B cell (primary cell): Measurements from ENCODE around the gene MARVELD1.

Source experiments
- CTCF ChIP-seq: fragments of 200-600 bp; IDR thresholded peaks from one replicate; pipeline ENCODE4 v1.8.0; 2022; ENCODE audit warnings: antibody characterized with exemption, mild to moderate bottlenecking
- EZH2 ChIP-seq: IDR thresholded peaks from 2 replicates; pipeline ENCODE4 v1.6.1; 2012; ENCODE audit warnings: borderline replicate concordance, low read depth, mild to moderate bottlenecking, moderate library complexity, low read length; ENCODE audit not compliant: insufficient read depth, poor library complexity, severe bottlenecking

DNA sequence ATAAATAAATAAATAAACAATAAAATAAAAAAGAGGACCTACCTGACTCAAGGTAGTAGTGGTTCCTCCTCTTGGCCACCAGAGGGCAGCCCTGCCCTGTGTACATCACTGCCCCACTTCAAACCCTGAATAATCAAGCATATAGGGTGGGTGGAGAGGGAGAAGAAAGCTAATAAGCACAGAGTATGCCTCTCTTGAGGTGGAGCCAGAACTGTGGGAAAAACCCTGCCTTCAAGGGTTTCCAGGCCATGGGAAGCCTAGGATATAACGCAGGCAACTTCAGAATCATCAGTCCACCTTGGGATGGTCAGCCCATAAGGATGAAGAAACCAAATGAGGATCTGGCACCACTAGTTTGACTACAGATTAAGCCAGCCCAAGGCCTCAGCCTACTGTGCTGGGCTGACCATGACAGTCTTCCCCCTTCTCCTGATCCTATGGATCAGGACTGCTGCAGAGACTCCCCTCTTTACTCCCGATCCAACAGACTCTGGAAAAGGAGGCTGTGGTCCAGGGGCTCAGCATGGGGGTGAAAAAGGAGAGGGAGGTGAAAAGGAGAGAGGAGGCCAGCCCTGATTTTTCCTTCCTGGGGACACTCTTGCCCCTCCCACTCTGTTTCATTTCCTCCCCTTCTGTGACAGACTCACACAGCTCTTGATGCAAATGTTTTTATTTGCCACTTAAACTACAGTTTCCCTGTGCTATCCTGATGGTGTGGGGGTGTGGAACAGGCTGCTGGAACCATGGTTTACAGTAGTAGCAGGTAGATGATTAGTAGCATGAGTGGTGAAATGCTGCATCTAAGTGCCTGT lies 36.6 kb upstream of the MARVELD1 start:
- peak; percentile 94 for TF ChIP-seq CTCF
- no peak for TF ChIP-seq EZH2
